GM12874 (cell line): ENCODE data around the gene LAIR2.

Experiments used
- TF ChIP-seq, protein P1 (sequence below): IDR thresholded peaks from 2 replicates; pipeline ENCODE4 v1.5.1; 2011; ENCODE audit warnings: low read depth, mild to moderate bottlenecking, control low read depth, low read length, moderate library complexity; ENCODE audit not compliant: insufficient read depth

The LAIR2 gene

DNA sequence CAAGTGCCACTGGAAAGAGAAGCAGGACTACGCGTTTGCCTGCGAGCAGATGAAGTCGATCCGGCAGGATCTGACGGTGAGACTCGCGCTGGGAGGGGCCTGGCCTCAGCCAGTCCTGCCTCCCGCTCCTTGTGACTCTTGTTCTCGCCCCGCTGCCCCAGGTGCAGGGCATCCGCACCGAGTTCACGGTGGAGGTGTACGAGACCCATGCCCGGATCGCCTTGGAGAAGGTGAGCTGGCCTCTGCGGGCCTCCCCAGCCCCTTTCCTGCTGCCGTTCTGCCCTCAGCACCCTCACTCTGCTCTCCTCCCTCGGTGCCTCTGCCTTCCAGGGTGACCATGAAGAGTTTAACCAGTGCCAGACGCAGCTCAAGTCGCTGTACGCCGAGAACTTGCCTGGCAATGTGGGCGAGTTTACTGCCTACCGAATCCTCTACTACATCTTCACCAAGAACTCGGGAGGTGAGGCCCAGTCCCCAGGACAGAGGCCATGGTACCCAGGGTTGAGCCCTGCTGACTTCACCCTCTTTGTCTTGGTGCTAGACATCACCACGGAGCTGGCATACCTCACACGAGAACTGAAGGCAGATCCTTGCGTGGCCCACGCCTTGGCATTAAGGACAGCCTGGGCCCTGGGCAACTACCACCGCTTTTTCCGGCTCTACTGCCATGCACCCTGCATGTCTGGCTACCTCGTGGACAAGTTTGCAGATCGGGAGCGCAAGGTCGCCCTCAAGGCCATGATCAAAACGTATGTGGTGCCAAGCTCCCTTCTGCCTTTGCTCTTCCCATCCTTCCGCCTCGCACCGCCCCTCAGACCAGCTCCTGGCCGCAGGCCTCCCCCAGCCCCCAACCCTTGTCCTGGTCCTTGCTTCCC, 44.6 kb upstream of the LAIR2 start:
- TF ChIP-seq, protein P1, sequence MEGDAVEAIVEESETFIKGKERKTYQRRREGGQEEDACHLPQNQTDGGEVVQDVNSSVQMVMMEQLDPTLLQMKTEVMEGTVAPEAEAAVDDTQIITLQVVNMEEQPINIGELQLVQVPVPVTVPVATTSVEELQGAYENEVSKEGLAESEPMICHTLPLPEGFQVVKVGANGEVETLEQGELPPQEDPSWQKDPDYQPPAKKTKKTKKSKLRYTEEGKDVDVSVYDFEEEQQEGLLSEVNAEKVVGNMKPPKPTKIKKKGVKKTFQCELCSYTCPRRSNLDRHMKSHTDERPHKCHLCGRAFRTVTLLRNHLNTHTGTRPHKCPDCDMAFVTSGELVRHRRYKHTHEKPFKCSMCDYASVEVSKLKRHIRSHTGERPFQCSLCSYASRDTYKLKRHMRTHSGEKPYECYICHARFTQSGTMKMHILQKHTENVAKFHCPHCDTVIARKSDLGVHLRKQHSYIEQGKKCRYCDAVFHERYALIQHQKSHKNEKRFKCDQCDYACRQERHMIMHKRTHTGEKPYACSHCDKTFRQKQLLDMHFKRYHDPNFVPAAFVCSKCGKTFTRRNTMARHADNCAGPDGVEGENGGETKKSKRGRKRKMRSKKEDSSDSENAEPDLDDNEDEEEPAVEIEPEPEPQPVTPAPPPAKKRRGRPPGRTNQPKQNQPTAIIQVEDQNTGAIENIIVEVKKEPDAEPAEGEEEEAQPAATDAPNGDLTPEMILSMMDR = no peak

DNA sequence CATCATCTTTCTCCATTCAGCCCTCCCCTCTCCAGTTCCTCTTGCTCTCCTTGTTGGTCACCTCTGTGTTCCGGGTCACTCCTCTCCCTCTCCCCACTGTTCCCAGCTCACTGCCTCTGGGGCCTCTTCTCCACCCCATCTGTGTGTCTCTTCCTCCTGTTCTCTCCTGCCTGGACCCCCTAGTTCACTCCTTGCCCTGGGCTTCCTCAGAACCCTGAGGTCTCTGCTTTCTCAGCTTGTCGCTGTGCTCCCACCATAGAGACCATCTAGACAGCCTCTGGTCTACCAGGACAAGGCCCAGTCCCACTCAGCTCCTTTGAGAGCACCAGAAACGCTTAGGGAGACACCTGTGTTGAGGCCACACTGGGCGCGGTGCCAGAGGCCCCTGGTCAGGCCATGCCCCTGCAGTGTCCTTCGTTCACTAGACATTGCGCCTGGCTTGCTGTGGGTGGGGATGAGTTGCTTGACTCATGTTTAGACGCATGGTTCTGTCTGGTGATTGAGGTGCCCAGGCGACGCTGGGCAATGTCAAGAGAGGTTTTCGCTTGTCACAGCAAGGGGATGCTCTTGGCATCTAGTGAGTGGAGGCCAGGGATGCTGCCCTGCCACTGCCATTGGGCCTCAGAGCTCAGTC, 43.9 kb upstream of the LAIR2 start:
- TF ChIP-seq, protein P1 = no peak

DNA sequence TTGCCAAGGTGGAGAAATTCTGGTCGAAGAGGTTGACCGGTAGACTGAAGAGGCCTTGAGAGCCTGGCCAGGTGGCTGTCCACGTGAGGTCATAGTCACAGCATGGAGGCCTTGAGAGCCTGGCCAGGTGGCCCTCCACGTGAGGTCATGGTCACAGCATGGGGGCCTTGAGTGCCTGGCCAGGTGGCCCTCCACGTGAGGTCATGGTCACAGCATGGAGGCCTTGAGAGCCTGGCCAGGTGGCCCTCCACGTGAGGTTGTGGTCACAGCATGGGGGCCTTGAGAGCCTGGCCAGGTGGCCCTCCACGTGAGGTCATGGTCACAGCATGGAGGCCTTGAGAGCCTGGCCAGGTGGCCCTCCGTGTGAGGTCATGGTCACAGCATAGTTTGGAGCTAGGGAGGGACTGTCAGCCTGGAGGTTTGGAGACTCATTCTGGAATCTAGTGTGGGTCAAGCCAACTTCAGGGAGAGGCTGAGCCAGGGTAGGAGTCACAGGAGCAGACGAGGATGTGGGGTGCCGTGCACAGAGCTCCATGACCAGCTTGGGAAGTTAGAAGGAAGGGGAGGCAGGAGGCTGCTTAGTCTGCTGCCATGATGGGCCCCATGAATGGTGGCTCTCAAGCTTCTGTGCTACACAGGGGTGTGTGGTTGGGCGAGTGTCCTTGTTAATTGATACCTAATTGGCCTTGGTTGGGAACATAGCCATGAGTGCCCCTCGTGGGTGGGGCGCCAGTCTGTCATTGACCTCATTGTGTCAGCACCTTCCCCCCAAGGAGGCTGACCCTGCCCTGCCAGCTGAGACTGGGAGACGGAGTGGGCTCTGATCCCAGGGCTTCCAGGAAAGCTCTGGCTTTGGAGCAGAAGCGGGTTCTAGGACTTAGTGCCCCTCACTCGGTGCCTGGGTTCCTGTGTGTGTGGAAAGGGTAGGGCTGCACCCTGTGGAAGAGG, 43.1 kb upstream of the LAIR2 start:
- TF ChIP-seq, protein P1 = no peak

DNA sequence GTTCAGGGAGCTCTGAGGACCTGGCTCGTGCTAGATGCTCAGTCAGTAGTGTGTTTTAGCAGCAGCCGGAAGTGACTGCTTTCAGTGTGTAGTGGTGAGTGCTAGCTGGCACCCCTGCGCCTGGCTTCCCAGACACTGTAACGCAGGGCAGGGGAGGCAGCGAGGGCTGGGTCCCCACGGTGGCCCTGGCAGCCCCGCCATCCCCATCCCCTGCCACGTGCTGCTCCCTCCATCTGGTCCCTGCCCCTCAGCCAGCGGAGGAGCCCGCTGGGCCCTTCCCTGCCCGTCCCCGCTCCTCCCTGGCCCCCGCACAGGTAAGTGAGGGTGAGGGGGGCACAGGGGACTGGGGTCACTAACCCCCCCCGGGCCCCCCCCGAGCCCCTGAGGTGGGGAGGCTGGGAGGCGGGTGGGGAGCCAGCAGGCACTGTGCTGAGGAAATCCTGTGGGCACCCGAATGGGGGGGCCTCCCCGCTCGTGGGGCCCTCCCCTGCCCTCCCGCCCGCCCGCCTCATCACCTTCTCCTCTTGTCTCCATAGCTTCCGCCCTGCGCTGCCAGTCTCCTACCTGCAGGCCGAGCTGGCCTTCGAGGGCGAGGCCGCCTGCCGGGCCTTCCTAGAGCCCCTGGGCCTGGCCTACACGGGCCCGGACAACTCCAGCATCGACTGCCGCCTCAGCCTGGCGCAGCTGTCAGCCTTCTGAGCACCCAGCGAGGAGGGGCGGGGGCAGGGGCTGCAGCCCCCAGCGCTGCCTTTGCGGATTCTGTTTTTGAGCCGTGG, 42.2 kb upstream of the LAIR2 start:
- TF ChIP-seq, protein P1 = no peak

DNA sequence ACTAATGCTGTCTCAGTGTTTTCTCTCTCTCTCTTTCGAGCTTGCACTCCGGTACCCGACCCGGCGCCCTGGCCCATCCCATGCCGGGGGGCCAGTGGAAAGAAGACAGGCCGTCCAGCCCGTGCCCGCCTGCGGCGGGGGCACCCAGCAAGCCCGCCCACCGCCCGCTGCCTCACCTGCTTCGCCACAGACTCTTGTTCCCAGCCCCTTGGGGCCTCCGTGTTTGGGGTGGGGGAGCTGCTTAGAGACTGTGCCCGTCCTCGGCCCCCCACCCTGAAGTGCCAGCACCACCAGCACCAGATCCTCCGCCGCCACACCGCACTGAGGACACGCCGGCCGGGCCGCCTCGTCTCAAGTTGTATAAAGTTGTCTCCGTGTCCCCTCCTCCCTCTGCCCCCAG, 41.4 kb upstream of the LAIR2 start:
- TF ChIP-seq, protein P1 = no peak

DNA sequence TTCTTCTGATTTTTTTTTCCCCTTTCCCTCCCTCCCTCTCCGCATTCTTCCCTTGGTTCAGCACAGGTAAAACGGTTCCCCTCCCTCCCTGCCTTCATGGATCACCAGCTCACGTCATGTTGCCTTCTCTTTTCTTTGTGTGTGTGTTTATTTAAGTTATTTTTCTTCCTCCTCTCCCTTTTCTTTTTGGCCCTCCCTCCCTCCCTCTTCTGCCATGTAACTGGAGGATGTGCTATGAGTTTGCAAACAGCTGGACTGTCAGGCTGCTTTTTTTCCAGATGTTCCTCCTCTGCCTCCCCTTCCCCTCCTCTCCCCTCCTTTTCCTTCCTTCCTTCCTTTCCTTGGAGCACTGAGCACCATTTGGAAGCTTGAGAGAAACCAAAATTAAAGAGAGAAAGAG, 41.0 kb upstream of the LAIR2 start:
- TF ChIP-seq, protein P1 = no peak
